ENCODE results near the gene MAD1L1.
"Not testable (repeated sequence)": the region's sequence is repeated elsewhere in the genome, so short reads cannot be mapped to it uniquely, and the experiment has no call there.

The MAD1L1 gene

DNA sequence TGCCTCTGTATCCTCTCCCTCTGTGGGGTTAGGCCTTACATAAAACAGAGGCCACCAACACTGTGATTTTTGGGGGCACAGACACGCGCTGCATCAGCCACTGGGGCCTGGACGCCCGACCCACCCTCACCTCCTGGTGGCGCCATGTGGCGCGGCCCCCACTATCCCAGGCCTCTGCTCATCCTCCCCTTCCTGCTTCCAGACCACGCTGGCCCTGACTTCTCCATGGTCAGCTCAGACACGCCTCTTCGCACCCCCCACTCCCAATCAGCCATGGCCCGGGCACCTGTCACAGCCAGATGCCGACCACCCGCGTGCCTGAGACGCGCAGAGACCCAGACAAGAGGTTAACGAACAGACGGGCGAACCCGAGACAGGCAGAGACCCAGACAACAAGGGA, 298.7 kb downstream of the MAD1L1 start:
- DNase-seq = no peak

DNA sequence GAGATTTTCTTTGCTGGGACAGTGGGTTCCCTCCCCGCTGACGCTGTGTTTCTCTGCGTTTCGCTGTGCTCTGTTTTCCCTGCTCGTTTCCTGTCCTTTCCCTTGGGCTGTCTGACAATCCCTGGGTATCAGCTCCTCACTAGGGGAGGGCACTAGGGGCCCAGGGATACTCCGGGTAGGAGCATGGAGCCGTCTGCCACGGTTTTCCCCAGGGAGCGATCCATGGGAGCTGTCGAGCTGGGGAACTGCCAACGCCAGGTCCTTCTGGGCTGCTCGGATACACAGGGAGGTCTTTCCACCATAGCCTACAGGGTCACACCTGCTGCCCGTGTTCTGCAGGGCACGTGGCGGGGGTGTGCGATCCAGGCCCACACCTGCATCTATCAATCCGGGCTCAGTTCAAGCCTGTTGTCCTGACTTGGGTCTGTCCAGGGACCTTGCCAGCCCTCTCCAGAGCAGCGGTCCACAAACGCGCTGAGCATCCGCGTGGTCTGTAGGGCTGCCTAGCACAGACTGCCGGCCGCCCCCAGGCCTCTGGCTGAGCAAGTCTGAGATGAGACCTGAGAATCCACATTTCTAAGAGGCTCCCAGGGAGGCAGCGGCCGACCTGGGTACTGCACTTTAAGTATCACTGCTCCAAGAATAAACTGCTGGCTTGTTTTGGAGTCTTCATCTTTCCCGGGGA, 299.5 kb downstream of the MAD1L1 start:
- no peak for DNase-seq

DNA sequence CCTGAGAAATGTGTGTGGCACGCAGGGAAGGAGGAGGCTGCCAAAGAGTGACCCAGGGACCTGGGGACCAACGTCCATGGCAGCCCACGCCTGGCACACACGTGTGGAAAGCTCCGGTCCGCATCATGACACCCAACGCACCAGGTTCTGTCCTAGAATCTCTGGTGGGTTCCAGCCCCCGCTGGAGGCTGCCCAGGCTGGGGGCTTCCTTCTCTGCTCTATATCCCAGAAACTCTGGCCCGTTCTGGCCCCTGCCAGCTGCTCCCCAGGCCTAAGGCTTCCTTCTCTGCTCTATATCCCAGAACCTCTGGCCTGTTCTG, 300.8 kb downstream of the MAD1L1 start:
- DNase-seq = no peak

DNA sequence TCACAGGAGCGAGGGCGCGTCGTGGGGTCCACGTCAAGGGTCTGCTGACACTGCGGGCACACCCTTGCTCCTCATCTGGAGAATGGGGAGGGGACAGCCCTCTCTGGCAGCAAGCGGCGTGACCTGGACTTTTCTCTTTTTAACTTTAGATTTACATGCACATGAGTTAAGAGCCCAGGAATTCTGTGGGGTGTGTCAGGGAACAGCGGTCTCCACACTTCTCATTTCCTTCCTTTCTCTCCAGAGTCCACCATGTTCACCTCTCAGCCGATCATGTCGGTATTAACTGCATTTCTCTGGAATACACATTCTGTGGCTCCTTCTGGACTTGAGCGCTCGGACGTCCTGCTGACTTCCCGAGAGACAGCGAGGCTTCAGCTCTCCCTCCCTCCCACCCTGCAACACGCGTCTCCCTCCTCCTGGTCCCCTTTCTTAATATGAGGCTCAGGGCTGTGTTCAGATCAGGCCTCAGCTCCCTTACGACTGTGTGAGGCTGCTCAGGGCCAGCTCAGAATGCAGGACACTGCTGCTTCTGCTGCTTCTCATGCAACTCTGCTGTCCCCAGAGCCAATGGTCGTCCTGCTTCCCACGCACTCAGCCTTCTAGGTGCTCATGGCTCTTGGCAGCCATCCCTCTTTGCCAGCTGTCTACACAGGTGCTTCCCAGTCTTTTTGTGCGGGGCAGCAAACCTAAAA, 301.3 kb downstream of the MAD1L1 start:
- no peak for DNase-seq

GRCh38 chr7:1930381-1931065, 302.2 kb downstream of the MAD1L1 start:
- no peak for DNase-seq

GRCh38 chr7:1929349-1929925, 303.3 kb downstream of the MAD1L1 start:
- not testable (repeated sequence) for DNase-seq

GRCh38 chr7:1928645-1929348, 303.9 kb downstream of the MAD1L1 start:
- no peak for DNase-seq

- no peak for DNase-seq
These were observed 304.7 kb downstream of the MAD1L1 start for GRCh38 chr7:1927937-1928644.

- DNase-seq = peak; percentile 43
These were observed 305.8 kb downstream of the MAD1L1 start for GRCh38 chr7:1926908-1927306.

GRCh38 chr7:1925973-1926907, 306.5 kb downstream of the MAD1L1 start:
- peak; percentile 58 for DNase-seq

DNA sequence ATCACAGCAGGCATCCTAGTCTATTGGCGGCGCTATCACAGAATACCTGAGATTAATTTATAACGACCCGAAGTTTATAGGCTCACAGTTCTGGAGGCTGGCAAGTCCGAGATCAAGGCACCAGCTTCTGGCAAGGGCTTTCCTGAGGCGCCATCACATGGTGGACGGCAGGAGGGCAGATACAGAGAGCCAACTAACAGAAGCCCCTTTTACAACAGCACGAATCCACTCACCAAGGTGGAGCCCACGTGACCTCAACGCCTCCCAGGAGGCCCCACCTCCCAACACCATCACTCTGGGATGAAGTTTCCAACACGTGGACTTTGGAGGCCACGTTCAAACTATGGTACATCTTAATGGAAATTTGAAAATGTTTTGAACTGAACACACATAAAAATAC, 307.4 kb downstream of the MAD1L1 start:
- DNase-seq = peak; percentile 31

GRCh38 chr7:1924258-1924817, 308.4 kb downstream of the MAD1L1 start:
- DNase-seq = no peak

DNA sequence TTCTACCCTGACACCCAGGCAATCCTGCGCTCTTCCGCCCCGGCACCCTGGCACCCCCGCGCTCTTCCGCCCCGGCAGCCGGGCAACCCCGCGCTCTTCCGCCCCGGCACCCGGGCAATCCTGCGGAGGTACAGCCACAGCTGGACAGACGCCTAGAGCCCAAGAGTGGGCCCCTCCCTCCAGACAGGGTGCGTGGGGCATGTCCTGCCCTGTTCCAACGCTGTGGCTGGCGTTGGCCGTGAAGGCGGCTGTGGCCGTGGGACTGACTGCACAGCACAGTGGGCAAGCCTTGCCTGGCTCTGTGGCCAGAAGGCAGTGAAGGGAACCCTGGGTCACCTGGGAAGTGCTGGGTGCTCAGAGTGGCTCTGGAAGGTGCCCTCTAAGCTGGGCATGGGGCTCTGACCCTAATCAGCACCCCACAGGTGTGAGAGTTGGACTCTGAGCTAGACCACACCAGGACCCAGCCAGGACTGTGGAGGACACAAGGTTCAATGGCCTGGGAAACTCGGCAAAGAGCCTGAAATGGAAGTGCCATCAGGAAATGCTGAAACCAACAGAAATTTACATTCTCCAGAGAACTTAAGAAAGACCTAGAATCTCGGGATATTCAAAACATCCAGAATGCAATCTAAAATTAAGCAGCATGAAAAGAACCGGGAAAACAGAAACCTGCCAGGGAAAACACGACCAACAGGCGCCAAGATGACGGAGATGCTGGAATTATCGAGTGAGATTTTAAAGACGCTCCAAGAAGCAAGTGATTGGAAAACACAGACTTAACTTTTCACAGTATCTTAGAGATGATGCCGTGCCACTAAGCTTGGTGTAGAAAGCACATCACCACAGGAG, 309.1 kb downstream of the MAD1L1 start:
- DNase-seq = no peak

DNA sequence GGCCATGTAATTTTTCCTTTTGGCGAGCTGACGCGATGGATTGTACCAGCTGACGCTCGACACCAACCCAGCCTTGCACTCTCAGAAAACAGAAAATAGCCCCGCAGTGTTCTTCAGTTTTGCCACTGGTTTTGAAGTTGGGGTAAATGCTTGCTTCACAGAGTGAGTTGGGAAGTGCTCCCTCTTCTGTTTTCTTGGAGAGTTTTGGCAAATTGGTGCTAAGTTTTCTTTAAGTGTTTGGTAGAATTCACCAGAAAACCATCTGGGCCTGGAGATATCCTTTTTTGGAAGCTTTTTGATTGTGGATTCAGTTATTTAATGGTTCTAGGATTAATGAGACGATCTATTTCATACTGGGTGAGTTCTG, 309.9 kb downstream of the MAD1L1 start:
- DNase-seq = no peak

DNA sequence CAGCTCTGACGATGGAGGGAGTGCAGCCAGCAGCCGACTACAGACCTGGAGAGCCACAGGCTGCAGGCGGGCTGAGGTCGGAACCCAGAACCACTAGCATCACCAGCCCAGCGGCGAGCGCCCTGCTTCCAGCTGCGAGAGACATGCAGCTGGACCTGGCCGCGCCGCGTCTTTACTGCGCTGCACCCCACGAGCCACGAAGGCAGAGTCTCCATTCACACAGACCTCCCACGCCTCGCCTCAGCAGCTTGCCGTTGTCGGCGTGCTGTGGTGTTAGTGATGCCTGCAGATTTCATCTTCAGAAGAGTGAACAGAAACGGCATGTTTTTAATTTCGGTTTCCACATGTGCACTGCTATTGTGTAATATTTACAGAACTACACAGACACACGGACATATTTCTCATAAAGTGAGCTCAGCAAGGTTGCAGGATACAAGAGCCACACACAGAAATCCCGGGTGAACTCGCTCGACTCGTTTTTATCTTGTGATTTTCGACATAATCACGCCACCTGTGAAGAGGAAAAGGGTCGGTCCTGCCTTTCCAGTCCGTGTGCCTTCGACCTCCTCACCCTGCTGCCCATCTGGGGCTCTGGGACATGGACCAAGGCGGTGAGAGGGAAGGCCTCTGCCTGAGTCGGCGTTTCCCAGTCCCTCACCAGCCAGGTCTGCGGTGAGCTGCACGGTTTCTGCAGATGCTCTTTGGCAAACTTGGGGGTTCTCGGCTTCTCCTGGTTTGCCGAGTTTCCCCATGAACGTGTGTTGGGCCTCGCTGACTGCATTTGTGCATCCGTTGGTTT, 310.5 kb downstream of the MAD1L1 start:
- DNase-seq = no peak

DNA sequence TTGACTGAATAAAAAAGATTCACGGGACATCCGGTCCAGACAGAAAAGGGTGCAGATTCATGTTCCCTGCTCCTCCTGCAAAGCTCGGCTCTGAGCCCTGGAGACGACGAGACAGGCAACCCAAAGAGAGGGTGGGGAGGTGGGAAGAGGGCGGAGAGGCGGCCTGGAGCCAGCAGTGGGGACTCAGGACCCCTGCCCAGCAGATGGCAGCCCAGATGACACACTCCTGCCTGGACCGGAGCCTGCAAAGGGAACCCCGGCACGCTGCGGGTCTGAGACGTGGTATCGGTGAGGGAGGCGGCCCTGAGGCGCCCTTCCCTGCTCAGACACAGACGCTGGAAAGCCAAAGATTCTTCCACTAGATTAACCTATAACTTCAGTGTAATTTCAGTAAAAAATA, 311.9 kb downstream of the MAD1L1 start:
- DNase-seq = no peak

GRCh38 chr7:1920266-1920681, 312.5 kb downstream of the MAD1L1 start:
- peak; percentile 52 for DNase-seq

DNA sequence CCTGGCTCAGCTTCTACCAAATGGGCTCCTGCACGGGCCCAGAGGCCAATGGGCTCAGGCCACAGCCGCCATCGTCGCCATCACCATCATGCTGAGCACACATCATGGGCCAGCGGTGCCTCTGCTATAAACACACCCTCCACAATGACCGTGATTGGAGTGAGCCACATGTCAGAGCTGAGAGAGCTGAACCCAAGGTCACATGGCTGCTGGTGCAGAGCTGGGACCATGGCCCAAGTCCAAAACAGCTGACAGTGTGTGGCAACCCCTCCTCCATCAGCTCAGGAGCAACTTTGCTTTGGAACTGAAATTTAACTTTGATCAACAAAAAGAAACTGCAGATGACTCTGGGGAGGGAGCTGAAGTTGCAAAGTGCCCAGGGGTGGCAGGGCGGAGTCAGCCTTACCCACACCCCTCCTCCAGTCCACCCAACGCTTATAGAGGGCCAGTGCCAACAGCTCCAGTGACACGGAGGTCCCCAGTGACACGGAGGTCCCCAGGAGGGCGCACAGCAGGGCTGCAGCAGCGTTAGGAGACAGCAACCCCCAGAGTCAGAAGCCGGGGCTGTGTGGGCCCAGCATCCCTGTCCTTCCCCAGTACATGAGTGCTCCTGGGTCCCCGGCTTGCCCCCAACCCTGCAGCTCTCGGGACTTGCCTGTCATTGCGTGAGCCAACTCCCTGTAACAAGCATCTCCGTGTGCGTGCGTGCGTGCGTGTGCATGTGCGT, 313.0 kb downstream of the MAD1L1 start:
- DNase-seq = no peak

Data from CD4-positive, alpha-beta T cell treated with Interleukin-21 for 1 hour (primary cell).